Testis (tissue), 2 donors: ENCODE data around the gene TMEM150B.

Source experiments
- CTCF ChIP-seq, 3 experiments: fragments of 450-650 bp in 2 of 3; fragments of 200-600 bp in 1 of 3; sonication (generic) in 1 of 3; IDR thresholded peaks; one replicate each; pipeline ENCODE4 v1.5.1; 2016 to 2019; ENCODE audit warnings: antibody characterized with exemption in 3 of 3, mild to moderate bottlenecking in 2 of 3, moderate library complexity in 1 of 3
- POLR2A ChIP-seq: fragments of 450-650 bp; IDR thresholded peaks from one replicate; pipeline ENCODE4 v1.6.1; 2017; ENCODE audit warnings: antibody characterized with exemption, mild to moderate bottlenecking, moderate library complexity

- TF ChIP-seq CTCF (IDR thresholded peaks at IDR 0.05) (no peak), POLR2A (no peak)
Observed at GRCh38 chr19:55264531-55264930, 60.6 kb downstream of the TMEM150B start.
